Brain pericyte (primary cell): ENCODE results near the gene LRATD1.

Source experiments
- DNase-seq: peaks from one replicate; pipeline ENCODE4 v3.0.0-alpha.2; 2012; ENCODE audit warnings: low read depth, low spot score

The LRATD1 gene

GRCh38 chr2:14633461-14634181 is 1.1 kb downstream of the LRATD1 start:
- no peak for DNase-seq

- DNase-seq = no peak
Observed at GRCh38 chr2:14634182-14634488, 1.6 kb downstream of the LRATD1 start.

- peak; percentile 24 for DNase-seq
Observed at GRCh38 chr2:14634489-14635390, 2.2 kb downstream of the LRATD1 start.

- no peak for DNase-seq
Observed at GRCh38 chr2:14635391-14635871, 2.9 kb downstream of the LRATD1 start.

GRCh38 chr2:14638488-14638887 is 6.0 kb downstream of the LRATD1 start:
- DNase-seq = no peak

- no peak for DNase-seq
Observed at GRCh38 chr2:14641116-14641515, 8.6 kb downstream of the LRATD1 start.

- DNase-seq = no peak
Observed at GRCh38 chr2:14642499-14642898, 10.0 kb downstream of the LRATD1 start.

GRCh38 chr2:14647714-14648113 is 15.2 kb downstream of the LRATD1 start:
- DNase-seq = no peak

GRCh38 chr2:14650066-14650465 is 17.5 kb downstream of the LRATD1 start:
- no peak for DNase-seq

GRCh38 chr2:14654835-14655282 is 22.3 kb downstream of the LRATD1 start:
- no peak for DNase-seq

GRCh38 chr2:14656146-14656545 is 23.6 kb downstream of the LRATD1 start:
- DNase-seq = no peak

GRCh38 chr2:14661163-14661562 is 28.6 kb downstream of the LRATD1 start:
- no peak for DNase-seq

GRCh38 chr2:14673351-14673875 is 40.9 kb downstream of the LRATD1 start:
- DNase-seq = no peak

- DNase-seq = no peak
Observed at GRCh38 chr2:14675489-14675888, 43.0 kb downstream of the LRATD1 start.

- no peak for DNase-seq
Observed at GRCh38 chr2:14676371-14676770, 43.9 kb downstream of the LRATD1 start.

GRCh38 chr2:14677039-14677438 is 44.5 kb downstream of the LRATD1 start:
- no peak for DNase-seq

GRCh38 chr2:14678761-14679160 is 46.2 kb downstream of the LRATD1 start:
- DNase-seq = no peak

- no peak for DNase-seq
Observed at GRCh38 chr2:14681608-14682007, 49.1 kb downstream of the LRATD1 start.
